Bronchial epithelial cell (primary cell): ENCODE measurements around the gene CHST11. TPM values are rescaled to one million over a fixed set of nuclear protein-coding genes. Genes with fewer than 3 reads are reported as not detected.

Experiments used
- DNase-seq: peaks from one replicate; pipeline ENCODE4 v3.0.0-alpha.2; 2010; ENCODE audit warnings: low read depth
- FAIRE-seq: peaks from 2 replicates; lab custom pipeline; 2011; peaks lifted over from hg19 to GRCh38; lab: Jason Lieb, UNC
- H3K27me3 ChIP-seq: 2 replicates; pipeline ENCODE4 v1.5.1; 2011; ENCODE audit warnings: low read length; ENCODE audit not compliant: control insufficient read depth, insufficient read depth
- H3K36me3 ChIP-seq: 2 replicates; pipeline ENCODE4 v1.5.1; 2011; ENCODE audit warnings: low read length; ENCODE audit not compliant: control insufficient read depth, insufficient read depth
- H3K4me3 ChIP-seq: 2 replicates; pipeline ENCODE4 v1.5.1; 2011; ENCODE audit warnings: mild to moderate bottlenecking, low read depth, low read length, control low read depth
- total RNA-seq: library from RNA; depleted of rRNA; stranded (reverse); fragments of >200 nt; gene quantifications from 2 replicates; pipeline ENCODE4 v1.2.1, GENCODE V29; 2014
- TF ChIP-seq, protein P1 (sequence below): IDR thresholded peaks from 2 replicates; pipeline ENCODE4 v1.5.1; 2011; ENCODE audit warnings: mild to moderate bottlenecking, moderate library complexity, low read length, control low read depth, inconsistent platforms; ENCODE audit not compliant: insufficient read depth, severe bottlenecking

The CHST11 gene
- total RNA-seq, 1 donor from 2014 or later = 7.9 TPM

DNA sequence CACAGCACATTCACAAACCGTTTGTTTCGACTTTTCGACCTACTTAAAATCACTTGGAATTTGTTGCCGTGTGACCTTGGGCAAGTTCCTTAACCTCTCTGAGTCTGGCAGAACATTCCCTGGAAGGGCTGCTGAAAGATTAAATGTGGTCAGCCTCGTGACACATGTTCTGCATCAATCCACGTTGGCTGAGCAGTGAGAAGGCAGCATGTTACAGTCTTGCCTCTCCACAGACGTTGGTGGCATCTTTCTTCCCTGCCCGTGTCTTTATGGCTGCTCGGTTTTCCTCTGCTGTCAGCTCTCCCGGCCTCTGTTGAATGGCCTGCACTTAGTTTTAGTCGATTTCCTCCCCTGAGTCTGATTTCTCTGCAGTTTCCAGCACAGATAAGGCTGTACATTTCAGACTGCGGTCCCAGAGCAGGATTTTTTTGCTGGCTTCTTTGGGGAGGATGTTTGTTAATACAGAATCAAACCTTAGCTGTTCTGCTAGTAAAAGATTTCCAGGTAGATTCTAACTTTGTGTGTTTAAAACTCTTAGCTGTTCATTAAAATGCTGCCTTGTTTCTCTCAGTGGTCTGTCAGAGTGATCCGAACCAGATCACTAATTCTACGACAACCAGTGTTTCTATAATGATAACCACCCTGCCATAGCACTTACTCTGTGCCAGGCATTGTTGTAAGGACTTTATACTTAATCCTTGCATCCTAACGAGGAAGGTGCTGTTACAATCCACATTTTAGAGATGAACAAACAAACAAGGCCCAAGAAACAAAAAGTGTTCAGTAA, 217.1 kb downstream of the CHST11 start:
- DNase-seq (no peak), FAIRE-seq (no peak)
- Histone ChIP-seq H3K36me3 (no peaks in the 10 kb centered on the region), H3K27me3 (no peaks in the 10 kb centered on the region), H3K4me3 (no peak overlapping the region)
- TF ChIP-seq, protein P1, sequence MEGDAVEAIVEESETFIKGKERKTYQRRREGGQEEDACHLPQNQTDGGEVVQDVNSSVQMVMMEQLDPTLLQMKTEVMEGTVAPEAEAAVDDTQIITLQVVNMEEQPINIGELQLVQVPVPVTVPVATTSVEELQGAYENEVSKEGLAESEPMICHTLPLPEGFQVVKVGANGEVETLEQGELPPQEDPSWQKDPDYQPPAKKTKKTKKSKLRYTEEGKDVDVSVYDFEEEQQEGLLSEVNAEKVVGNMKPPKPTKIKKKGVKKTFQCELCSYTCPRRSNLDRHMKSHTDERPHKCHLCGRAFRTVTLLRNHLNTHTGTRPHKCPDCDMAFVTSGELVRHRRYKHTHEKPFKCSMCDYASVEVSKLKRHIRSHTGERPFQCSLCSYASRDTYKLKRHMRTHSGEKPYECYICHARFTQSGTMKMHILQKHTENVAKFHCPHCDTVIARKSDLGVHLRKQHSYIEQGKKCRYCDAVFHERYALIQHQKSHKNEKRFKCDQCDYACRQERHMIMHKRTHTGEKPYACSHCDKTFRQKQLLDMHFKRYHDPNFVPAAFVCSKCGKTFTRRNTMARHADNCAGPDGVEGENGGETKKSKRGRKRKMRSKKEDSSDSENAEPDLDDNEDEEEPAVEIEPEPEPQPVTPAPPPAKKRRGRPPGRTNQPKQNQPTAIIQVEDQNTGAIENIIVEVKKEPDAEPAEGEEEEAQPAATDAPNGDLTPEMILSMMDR = no peak

DNA sequence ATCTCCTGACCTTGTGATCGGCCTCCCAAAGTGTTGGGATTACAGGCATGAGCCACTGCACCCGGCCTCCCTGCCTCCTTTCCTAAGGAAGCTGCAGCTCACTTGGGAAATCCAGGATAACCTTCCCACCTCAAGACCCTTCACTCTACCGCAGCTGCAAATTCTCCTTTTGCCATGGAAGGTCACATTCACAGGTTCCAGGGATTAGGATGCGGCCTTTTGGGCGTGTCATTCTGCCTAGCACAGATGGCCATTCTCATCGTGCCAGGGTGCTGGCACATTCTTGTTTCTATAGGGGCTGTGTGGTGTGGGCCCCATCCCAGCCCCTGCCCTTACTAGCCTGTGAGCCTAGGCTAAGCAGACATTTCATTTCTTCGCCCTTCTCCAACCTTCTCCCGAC, 219.9 kb downstream of the CHST11 start:
- no peak for FAIRE-seq
- no peak overlapping the region for H3K4me3 ChIP-seq
- no peaks in the 10 kb centered on the region for H3K36me3 ChIP-seq
- TF ChIP-seq, protein P1 = no peak
- no peaks in the 10 kb centered on the region for H3K27me3 ChIP-seq
- no peak for DNase-seq

DNA sequence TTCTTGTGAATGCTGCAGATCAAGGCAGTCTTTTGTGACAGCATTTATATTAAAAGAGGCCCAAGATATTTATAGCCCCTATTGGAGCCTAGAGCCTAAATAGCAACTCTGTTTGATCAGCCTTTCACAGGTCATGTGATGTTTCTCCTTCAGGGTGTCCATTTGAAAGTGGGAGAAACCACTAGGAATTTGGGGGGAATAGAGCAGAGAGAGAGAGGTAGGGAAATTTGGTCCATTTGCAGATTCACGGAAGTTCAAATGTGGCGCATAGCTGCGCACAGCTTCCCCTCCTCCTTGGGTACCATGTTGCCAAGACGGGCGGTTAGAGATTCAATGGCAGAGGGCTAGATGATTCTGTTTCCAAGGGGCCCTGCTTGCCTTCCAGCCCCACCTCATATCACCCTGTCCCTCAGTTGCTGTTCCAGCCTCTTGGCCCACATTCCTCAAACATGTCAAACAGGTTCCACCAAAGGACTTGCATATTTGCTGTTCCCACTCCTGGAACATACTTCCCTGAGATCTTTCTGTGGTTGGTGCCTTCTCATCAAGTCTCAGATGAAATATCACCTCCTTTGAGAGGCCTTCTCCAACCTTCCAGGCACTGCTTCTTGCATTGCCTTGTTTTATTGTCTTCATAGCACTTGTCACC, 220.8 kb downstream of the CHST11 start:
- TF ChIP-seq, protein P1 = no peak
- FAIRE-seq (no peak), DNase-seq (peak; percentile 64)
- Histone ChIP-seq H3K27me3 (no peaks in the 10 kb centered on the region), H3K36me3 (no peaks in the 10 kb centered on the region), H3K4me3 (no peak overlapping the region)

DNA sequence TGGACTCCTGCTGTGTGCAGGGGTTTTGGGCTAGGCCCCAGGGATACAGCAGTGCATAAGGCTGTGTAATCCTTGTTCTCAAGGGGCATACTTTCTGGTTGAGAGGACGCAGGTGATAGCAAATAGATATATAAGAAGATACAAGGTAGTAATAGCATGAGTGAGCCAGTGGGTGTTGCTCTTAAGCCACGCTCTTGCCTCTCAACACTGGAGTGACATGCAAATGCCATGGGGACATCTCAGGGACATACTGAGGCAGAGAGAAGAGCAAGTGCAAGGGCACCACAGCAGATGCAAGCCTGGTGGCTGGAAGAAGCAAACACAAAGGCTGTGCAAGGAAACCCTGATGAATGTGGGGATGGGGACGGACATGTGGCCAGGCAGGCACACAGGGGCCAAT, 223.3 kb downstream of the CHST11 start:
- DNase-seq = no peak
- H3K27me3 ChIP-seq = no peaks in the 10 kb centered on the region
- no peak overlapping the region for H3K4me3 ChIP-seq
- H3K36me3 ChIP-seq = no peaks in the 10 kb centered on the region
- TF ChIP-seq, protein P1 = peak; percentile 18
- FAIRE-seq = no peak

DNA sequence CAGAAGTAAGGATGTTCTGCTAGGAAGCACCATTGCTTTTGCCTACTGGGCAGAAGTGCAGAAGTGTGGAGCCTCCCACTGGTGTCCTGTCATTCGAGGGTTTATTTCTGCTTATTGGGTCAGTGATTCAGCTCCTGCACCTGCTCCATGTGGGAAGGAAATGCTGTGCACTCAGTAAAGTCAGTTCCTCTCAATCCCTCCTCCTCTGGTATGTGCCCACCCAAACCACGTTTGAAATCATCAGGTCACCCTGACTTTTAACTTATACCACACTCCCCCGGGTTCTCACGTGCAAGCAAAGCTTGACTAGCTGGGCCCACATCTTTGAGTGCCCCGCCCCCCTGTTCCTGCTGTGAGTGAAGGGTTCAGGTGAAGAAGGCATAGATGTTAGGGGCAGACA, 223.7 kb downstream of the CHST11 start:
- DNase-seq (no peak), FAIRE-seq (no peak)
- TF ChIP-seq, protein P1 = no peak
- H3K36me3 ChIP-seq = no peaks in the 10 kb centered on the region
- H3K27me3 ChIP-seq = no peaks in the 10 kb centered on the region
- H3K4me3 ChIP-seq = no peak overlapping the region
